Activated naive CD4-positive, alpha-beta T cell treated with anti-CD3 and anti-CD28 coated beads, Interleukin-2, amount 50 U/mL, for 16 hours (primary cell): ENCODE results near the gene TRABD2B.

Experiments
- DNase-seq: peaks from one replicate; pipeline ENCODE4 v3.0.0-alpha.2; 2020

TRABD2B gene

GRCh38 chr1:47766832-47767740 lies 230.1 kb downstream of the TRABD2B start:
- no peak for DNase-seq

GRCh38 chr1:47765742-47766485 lies 231.3 kb downstream of the TRABD2B start:
- no peak for DNase-seq

GRCh38 chr1:47765236-47765635 lies 231.9 kb downstream of the TRABD2B start:
- DNase-seq, result no peak

- no peak for DNase-seq
Observed at GRCh38 chr1:47764461-47765046, 232.6 kb downstream of the TRABD2B start.

- no peak for DNase-seq
Observed at GRCh38 chr1:47763591-47764171, 233.5 kb downstream of the TRABD2B start.

GRCh38 chr1:47761974-47762373 lies 235.2 kb downstream of the TRABD2B start:
- no peak for DNase-seq

- no peak for DNase-seq
Observed at GRCh38 chr1:47761201-47761930, 235.8 kb downstream of the TRABD2B start.

GRCh38 chr1:47759936-47760629 lies 237.1 kb downstream of the TRABD2B start:
- DNase-seq, result no peak

GRCh38 chr1:47759251-47759935 lies 237.8 kb downstream of the TRABD2B start:
- DNase-seq, result no peak

- DNase-seq, result no peak
Observed at GRCh38 chr1:47758341-47759250, 238.6 kb downstream of the TRABD2B start.

GRCh38 chr1:47757226-47757975 lies 239.8 kb downstream of the TRABD2B start:
- DNase-seq, result no peak

- no peak for DNase-seq
Observed at GRCh38 chr1:47756411-47756810, 240.8 kb downstream of the TRABD2B start.

GRCh38 chr1:47756006-47756405 lies 241.2 kb downstream of the TRABD2B start:
- no peak for DNase-seq

GRCh38 chr1:47755101-47755990 lies 241.8 kb downstream of the TRABD2B start:
- peak; percentile 40 for DNase-seq

- no peak for DNase-seq
Observed at GRCh38 chr1:47754221-47754620, 243.0 kb downstream of the TRABD2B start.

GRCh38 chr1:47753808-47754207 lies 243.4 kb downstream of the TRABD2B start:
- DNase-seq, result no peak

- DNase-seq, result no peak
Observed at GRCh38 chr1:47752559-47752958, 244.6 kb downstream of the TRABD2B start.

GRCh38 chr1:47751996-47752451 lies 245.2 kb downstream of the TRABD2B start:
- DNase-seq, result no peak
